K562 treated with DMSO at 1 percent for 48 hours (cell line): ENCODE measurements around the gene PRKACB. TPM values are rescaled to one million over a fixed set of nuclear protein-coding genes. Genes with fewer than 3 reads are reported as not detected.

Experiments
- total RNA-seq: library from RNA; unstranded; fragments of 300-600 nt; gene quantifications from 2 replicates; pipeline ENCODE4 v1.2.3, GENCODE V29; 2022; ENCODE audit warnings: low replicate concordance; ENCODE audit errors: extremely low read depth

The PRKACB gene
- total RNA-seq, result not detected in 2 replicates

GRCh38 chr1:84143796-84144565, at the start of gene PRKACB:
Gene PRKACB (plus strand): TSS chr1:84144271. CDS start chr1:84144362, 91 bp downstream.

Other genes starting within 250 kb of the PRKACB start
- gene TTLL7, start 145.1 kb upstream of the PRKACB start, total RNA-seq, result not detected in 2 replicates
- gene SAMD13, start 157.4 kb downstream of the PRKACB start, total RNA-seq, result not detected in 2 replicates